ENCODE data around the gene ADARB2.

- TF ChIP-seq CTCF (IDR thresholded peaks at IDR 0.05) (no peak), ZFX (IDR thresholded peaks at IDR 0.05; ENCODE audit: borderline replicate concordance) (no peak)
Observed at GRCh38 chr10:1465418-1465911, 271.9 kb downstream of the ADARB2 start.
